HG03439 (cell line): ENCODE data around the gene NPTX1.

Experiments
- ATAC-seq: cut with Tn5 transposase; IDR thresholded peaks from one replicate; pipeline ENCODE4 v1.9.1; 2021; ENCODE audit warnings: mild to moderate bottlenecking, moderate library complexity; ENCODE audit not compliant: unreplicated experiment

Gene NPTX1

GRCh38 chr17:80479246-80479566 is 2.8 kb upstream of the NPTX1 start:
- no peak for ATAC-seq

GRCh38 chr17:80478487-80479245 is 2.3 kb upstream of the NPTX1 start:
- no peak for ATAC-seq

DNA sequence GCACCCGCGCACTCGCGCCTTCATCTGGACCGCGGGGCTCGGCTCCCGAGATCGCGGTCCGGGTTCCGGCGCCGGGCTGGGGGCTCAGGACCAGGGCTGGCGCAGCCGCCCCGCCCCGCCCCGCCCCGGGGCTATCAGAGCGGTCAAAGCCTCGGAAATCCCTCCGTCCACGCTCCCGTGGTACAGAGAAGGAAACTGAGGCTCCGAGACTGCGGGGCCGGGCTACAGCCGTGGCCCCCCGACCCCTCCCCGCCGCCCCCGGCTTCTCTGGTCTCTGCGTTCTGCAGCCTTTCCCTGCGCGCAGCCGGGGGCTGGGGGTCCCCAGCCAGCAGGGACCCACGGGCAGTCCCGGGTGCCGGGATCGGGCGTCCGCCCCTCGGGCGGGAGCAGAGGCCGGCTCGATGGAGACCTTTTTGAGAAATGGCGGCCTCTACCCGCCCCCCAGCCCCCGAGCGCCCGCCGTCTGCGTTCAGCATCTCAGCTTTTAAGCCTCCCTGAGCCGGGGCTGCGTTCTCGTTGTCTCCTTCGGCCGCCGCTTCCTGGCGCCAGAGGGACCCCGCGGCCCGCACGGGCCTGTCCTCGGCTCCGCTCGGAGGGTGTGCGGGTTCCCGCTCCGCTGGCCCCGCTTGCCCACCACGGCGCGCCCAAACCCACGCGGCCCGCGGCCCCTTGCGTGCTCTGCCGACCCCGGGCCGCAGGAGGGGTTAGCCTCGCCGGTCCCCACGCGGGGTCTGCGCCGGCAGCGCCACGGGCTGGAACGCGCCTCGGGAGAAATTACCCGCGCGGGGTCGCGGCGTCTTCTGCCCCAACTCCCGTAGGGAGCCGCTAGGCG is 1.5 kb upstream of the NPTX1 start:
- no peak for ATAC-seq

- ATAC-seq = no peak
These were observed 655 bp upstream of the NPTX1 start for GRCh38 chr17:80476877-80477646.

GRCh38 chr17:80474961-80475909 is 1.2 kb downstream of the NPTX1 start:
- no peak for ATAC-seq

- no peak for ATAC-seq
These were observed 2.0 kb downstream of the NPTX1 start for GRCh38 chr17:80474231-80474960.

DNA sequence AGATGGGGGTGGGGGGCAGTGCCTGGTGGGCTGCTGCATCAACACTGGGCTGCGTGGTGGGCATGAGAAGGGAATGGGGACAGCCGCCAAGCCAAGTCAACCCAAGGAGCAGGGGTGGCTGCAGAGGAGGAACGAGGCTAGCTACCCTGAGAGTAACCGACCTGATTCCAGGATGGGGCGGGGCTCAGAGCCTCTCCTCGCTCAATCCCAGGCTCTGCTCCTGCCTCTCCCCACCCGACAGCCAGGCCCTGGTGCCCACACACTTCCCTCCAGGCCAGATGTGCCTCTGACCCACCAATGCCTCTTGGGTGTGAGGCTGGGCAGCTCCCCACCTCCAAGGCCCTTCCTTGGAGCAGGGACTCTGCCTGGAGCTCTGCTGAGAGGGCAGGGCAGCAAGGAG is 2.7 kb downstream of the NPTX1 start:
- no peak for ATAC-seq

- ATAC-seq = no peak
These were observed 3.4 kb downstream of the NPTX1 start for GRCh38 chr17:80472996-80473395.

- ATAC-seq = no peak
These were observed 4.5 kb downstream of the NPTX1 start for GRCh38 chr17:80471922-80472321.

- no peak for ATAC-seq
These were observed 5.8 kb downstream of the NPTX1 start for GRCh38 chr17:80470603-80471002.

DNA sequence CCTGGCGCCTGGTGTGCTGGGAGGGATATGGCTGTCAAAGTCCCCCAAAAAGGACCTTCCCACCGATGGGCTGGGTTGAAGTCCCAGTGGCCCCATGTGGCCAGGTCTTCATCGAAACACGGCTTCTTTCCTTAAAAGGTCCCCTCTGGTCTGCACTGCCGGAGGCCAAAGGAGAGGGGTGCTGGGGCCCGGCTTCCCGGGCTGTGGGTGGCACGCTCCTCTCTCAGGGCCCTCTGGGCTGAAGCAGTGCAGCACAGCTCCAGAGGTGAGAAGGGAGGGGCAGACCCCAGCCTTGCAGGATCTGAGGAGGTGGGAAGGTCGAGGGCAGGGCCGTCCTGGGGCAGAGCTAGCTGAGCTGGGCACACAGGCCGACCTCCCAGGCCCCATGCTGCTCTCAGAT is 6.7 kb downstream of the NPTX1 start:
- no peak for ATAC-seq

DNA sequence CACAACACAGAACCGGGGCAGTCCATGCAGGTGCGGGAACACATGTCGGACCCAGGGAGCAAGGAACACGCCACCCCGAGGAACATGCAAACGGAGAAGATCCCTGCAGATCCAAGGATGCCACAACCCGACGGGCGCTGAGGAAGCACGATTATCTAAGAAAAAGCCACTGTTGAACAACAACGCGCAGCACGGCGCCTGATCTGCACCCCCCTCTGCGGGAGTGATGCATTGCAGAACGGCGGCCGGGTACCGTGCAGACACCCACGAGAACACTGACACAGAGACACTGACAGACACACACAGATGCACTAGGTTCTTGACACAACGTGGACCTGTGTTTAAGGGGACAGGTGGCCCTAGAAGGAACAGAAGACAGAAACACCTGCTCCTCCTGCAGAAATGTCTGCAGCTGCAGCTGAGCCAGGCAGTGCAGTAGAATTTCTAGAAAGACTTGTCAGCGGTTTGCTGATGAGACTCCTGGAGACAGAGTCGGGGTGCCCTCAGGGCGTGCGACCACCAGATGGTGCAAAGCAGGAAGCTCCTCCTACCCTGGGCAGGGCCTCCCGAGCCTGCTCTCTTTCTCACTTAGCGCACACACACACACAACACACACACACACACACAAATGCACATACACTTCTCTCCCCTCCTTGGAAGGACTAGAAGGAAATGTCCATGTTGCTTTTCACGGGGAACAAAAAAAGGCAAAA is 7.5 kb downstream of the NPTX1 start:
- no peak for ATAC-seq

GRCh38 chr17:80468242-80468641 is 8.2 kb downstream of the NPTX1 start:
- no peak for ATAC-seq

- ATAC-seq = no peak
These were observed 10.2 kb downstream of the NPTX1 start for GRCh38 chr17:80466188-80466705.

DNA sequence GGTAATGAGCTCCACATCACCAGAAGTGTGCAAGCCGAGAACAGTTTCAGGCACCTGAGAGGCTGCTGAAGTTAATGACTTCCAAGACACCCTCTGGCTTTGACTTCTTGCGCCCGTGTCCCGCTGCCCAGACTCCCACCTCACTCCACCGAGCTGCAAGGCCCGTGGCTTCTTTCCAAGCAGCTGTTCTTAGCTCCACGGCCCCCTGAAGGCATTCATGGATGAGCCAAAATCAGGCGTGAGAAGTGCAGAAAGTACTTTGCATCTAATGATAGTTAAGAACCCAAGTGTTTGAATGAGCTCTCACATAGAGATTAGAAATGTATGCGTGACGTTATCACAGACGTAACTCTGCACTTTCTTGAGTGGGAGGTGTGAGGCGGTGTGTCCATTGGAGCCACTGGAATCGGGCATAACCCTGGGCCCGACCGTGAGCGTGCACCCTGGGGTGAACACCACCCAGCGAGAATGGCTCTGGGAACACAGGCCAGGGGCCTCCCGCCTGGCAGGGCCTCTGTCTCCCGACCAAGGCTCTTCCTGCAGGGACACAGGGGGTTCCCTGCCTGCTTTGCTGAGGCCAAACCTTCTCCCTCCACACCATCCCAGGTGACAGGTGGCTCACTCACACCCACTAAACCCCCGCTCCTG is 11.0 kb downstream of the NPTX1 start:
- no peak for ATAC-seq

GRCh38 chr17:80464486-80464885 is 11.9 kb downstream of the NPTX1 start:
- ATAC-seq = no peak

- ATAC-seq = no peak
These were observed 12.5 kb downstream of the NPTX1 start for GRCh38 chr17:80463784-80464400.

DNA sequence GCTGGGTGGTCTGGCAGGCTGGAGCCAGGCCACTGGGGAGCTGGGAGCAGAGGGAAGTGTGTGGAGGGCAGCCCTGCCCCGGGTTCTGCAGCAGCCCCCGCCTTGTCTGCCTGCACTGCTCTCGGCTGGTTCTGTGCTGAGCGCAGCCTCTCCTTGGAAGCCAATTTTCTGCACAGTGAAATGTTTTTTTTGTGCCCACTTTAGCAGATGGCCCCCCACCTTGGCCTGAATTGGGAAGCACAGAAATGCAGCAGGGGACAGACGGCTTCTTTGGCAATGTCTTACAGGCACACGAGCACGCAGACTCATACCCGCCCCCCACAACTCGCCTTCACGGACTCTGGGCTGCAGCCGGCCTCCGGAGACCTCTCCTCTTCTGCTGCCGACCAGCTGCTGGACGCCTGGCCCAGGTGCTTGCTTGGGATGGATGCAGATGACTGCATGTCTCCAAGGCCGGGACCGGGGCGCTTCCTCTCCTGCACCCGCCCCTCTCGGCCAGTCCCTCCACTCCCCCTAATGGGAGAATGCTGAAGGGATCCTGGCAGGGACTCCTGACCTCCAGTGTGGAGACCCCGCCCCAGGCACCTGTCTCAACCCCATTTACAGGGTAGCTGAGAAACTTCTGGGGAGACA is 14.8 kb downstream of the NPTX1 start:
- ATAC-seq = no peak
